ENCODE measurements around the gene PDGFRB.

DNA sequence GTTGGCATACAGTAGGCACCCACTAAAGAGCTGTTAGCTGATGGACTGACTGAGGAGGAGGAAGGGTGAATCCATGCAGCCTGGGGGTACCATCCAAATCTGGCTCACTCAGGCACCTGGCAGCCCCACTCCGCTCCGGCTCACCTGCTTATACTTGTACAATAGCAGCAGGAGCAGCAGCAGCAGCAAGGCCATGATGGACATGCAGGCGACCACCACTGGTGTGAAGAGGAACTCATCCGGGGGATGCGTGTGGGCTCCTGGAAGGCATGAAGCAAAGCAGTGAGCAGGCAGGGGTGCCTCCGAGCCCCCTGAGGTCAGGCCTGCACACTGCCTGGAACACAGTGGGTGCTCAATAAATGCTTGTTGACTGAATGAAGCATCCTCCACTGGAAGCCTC is 87.6 kb downstream of the PDGFRB start:
- TF ChIP-seq, protein P1, sequence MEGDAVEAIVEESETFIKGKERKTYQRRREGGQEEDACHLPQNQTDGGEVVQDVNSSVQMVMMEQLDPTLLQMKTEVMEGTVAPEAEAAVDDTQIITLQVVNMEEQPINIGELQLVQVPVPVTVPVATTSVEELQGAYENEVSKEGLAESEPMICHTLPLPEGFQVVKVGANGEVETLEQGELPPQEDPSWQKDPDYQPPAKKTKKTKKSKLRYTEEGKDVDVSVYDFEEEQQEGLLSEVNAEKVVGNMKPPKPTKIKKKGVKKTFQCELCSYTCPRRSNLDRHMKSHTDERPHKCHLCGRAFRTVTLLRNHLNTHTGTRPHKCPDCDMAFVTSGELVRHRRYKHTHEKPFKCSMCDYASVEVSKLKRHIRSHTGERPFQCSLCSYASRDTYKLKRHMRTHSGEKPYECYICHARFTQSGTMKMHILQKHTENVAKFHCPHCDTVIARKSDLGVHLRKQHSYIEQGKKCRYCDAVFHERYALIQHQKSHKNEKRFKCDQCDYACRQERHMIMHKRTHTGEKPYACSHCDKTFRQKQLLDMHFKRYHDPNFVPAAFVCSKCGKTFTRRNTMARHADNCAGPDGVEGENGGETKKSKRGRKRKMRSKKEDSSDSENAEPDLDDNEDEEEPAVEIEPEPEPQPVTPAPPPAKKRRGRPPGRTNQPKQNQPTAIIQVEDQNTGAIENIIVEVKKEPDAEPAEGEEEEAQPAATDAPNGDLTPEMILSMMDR (IDR thresholded peaks at IDR 0.05; ENCODE audit: low read depth, low read length): no peak
- TF ChIP-seq EZH2phosphoT487 (IDR thresholded peaks at IDR 0.05; ENCODE audit: low read depth): no peak
